OCI-LY1 (cell line): ENCODE measurements around the gene ABCF3.

Source experiments
- H2AFZ ChIP-seq: fragments of 200-600 bp; sonication (generic), shearing (Covaris generic); 2 replicates; pipeline ENCODE4 v1.6.0; 2014; ENCODE audit warnings: antibody characterized with exemption, mild to moderate bottlenecking, low read length
- H3F3A ChIP-seq: fragments of 200-600 bp; sonication (generic), shearing (Covaris generic); 2 replicates; pipeline ENCODE4 v1.6.0; 2014; ENCODE audit warnings: mild to moderate bottlenecking, antibody characterized with exemption, low read length, moderate library complexity; ENCODE audit not compliant: insufficient read depth
- H3K27ac ChIP-seq: fragments of 200-600 bp; sonication (generic); 2 replicates; pipeline ENCODE4 v1.5.1; 2014; ENCODE audit warnings: low read length, mixed run types, mild to moderate bottlenecking, low read depth; ENCODE audit not compliant: poor library complexity, severe bottlenecking
- H3K27me3 ChIP-seq: fragments of 200-600 bp; sonication (generic); 2 replicates; pipeline ENCODE4 v1.6.0; 2014; ENCODE audit warnings: antibody characterized with exemption, mild to moderate bottlenecking, low read length, moderate library complexity; ENCODE audit not compliant: insufficient read depth
- H3K36me3 ChIP-seq: fragments of 200-600 bp; sonication (generic); 2 replicates; pipeline ENCODE4 v1.6.1; 2014; ENCODE audit warnings: mild to moderate bottlenecking, antibody characterized with exemption, low read length, moderate library complexity, mixed read lengths; ENCODE audit not compliant: insufficient read depth
- H3K4me1 ChIP-seq: fragments of 200-600 bp; sonication (generic); 2 replicates; pipeline ENCODE4 v1.5.1; 2014; ENCODE audit warnings: mild to moderate bottlenecking, low read length, moderate library complexity; ENCODE audit not compliant: insufficient read depth, severe bottlenecking
- H3K4me2 ChIP-seq: fragments of 200-600 bp; sonication (generic), shearing (Covaris generic); 2 replicates; pipeline ENCODE4 v1.6.1; 2014; ENCODE audit warnings: low read length
- H3K4me3 ChIP-seq: fragments of 200-600 bp; sonication (generic); 2 replicates; pipeline ENCODE4 v1.5.1; 2014; ENCODE audit warnings: low read length, low read depth, mild to moderate bottlenecking, mixed read lengths; ENCODE audit not compliant: poor library complexity, severe bottlenecking
- H3K79me2 ChIP-seq: fragments of 200-600 bp; shearing (Covaris generic); 2 replicates; pipeline ENCODE4 v1.6.1; 2016; ENCODE audit warnings: mixed run types, low read length, mixed read lengths; ENCODE audit not compliant: insufficient read depth
- H3K9ac ChIP-seq: fragments of 200-600 bp; sonication (generic), shearing (Covaris generic); 2 replicates; pipeline ENCODE4 v1.6.1; 2014; ENCODE audit warnings: mild to moderate bottlenecking, low read length, mixed read lengths
- H3K9me2 ChIP-seq: fragments of 200-600 bp; sonication (generic), shearing (Covaris generic); 2 replicates; pipeline ENCODE4 v1.6.1; 2014; ENCODE audit warnings: low read depth, mild to moderate bottlenecking, low read length, mixed read lengths
- H3K9me3 ChIP-seq: fragments of 200-600 bp; shearing (Covaris generic); 2 replicates; pipeline ENCODE4 v1.6.1; 2014; ENCODE audit warnings: low read length, mixed read lengths
- H4K20me1 ChIP-seq: fragments of 200-600 bp; sonication (generic), shearing (Covaris generic); 2 replicates; pipeline ENCODE4 v1.6.0; 2016; ENCODE audit warnings: mild to moderate bottlenecking, low read length; ENCODE audit not compliant: insufficient read depth
- CTCF ChIP-seq: fragments of 200-600 bp; sonication (generic), shearing (Covaris generic); IDR thresholded peaks from 2 replicates; pipeline ENCODE4 v1.5.1; 2017; ENCODE audit warnings: mild to moderate bottlenecking, antibody characterized with exemption, low read length, moderate library complexity, mixed read lengths
- EZH2 ChIP-seq: fragments of 200-600 bp; sonication (generic), shearing (Covaris generic); IDR thresholded peaks from 2 replicates; pipeline ENCODE4 v1.8.0; 2017; ENCODE audit warnings: borderline replicate concordance, mixed run types, mild to moderate bottlenecking, antibody characterized with exemption, low read length, moderate library complexity, mixed read lengths

The ABCF3 gene

GRCh38 chr3:184154885-184155643, 30.9 kb upstream of the ABCF3 start, which contains the start of gene DVL3:
DVL3 (plus strand) TSS chr3:184155377; CDS start chr3:184155636, 259 bp downstream.
- Histone ChIP-seq H3K4me1 (peaks cover 33% of the 10 kb centered on the region), H3F3A (peaks cover 3% of the 10 kb centered on the region; the same call in 1 of the 2 replicates), H3K79me2 (peaks cover 19% of the 10 kb centered on the region), H3K9me3 (no peaks in the 10 kb centered on the region), H3K9ac (peak within 1 kb of the TSS; percentile 95), H4K20me1 (no peaks in the 10 kb centered on the region), H2AFZ (peak within 1 kb of the TSS; percentile 95), H3K4me2 (peak within 1 kb of the TSS; percentile 95), H3K27me3 (no peaks in the 10 kb centered on the region), H3K27ac (peak within 1 kb of the TSS; percentile 74), H3K36me3 (no peaks in the 10 kb centered on the region), H3K9me2 (no peaks in the 10 kb centered on the region), H3K4me3 (peak within 1 kb of the TSS; percentile 98)
- TF ChIP-seq EZH2 = no peak
- TF ChIP-seq CTCF = no peak

GRCh38 chr3:184155644-184156521, 30.1 kb upstream of the ABCF3 start:
- H3K9me3 ChIP-seq = no peaks in the 10 kb centered on the region
- peak overlapping the region; percentile 48 for H3K27ac ChIP-seq
- peak overlapping the region; percentile 95 for H3K9ac ChIP-seq
- peaks cover 3% of the 10 kb centered on the region; the same call in 1 of the 2 replicates for H3F3A ChIP-seq
- no peaks in the 10 kb centered on the region for H3K27me3 ChIP-seq
- no peak for TF ChIP-seq EZH2
- no peak for TF ChIP-seq CTCF
- peaks cover 19% of the 10 kb centered on the region for H3K79me2 ChIP-seq
- H3K4me3 ChIP-seq = peak overlapping the region; percentile 98
- H3K4me2 ChIP-seq = peak overlapping the region; percentile 95
- H3K9me2 ChIP-seq = no peaks in the 10 kb centered on the region
- H3K4me1 ChIP-seq = peaks cover 33% of the 10 kb centered on the region
- H3K36me3 ChIP-seq = no peaks in the 10 kb centered on the region
- H4K20me1 ChIP-seq = no peaks in the 10 kb centered on the region
- H2AFZ ChIP-seq = no peak overlapping the region

- Histone ChIP-seq H3K4me3 (peak overlapping the region; percentile 98), H3K9ac (peak overlapping the region; percentile 95), H4K20me1 (no peaks in the 10 kb centered on the region), H3K27me3 (no peaks in the 10 kb centered on the region), H3K4me1 (peaks cover 33% of the 10 kb centered on the region), H3K27ac (peak overlapping the region; percentile 48), H3K36me3 (no peaks in the 10 kb centered on the region), H3K9me3 (no peaks in the 10 kb centered on the region), H3F3A (peaks cover 3% of the 10 kb centered on the region; the same call in 1 of the 2 replicates), H3K79me2 (peaks cover 19% of the 10 kb centered on the region), H2AFZ (no peak overlapping the region), H3K4me2 (peak overlapping the region; percentile 95), H3K9me2 (no peaks in the 10 kb centered on the region)
- TF ChIP-seq EZH2 (no peak), CTCF (no peak)
These were observed 29.5 kb upstream of the ABCF3 start for GRCh38 chr3:184156522-184156955.
